Heart right ventricle (tissue), 16 donors: ENCODE measurements around the gene ADA. TPM values are rescaled to one million over a fixed set of nuclear protein-coding genes. Genes with fewer than 3 reads are reported as not detected.

Source experiments
- ATAC-seq, 8 donors: fragments of 200-7000 bp; cut with Tn5 transposase; one replicate each; pipeline ENCODE4 v1.9.1; 2020; ENCODE audit warnings: mild to moderate bottlenecking in 8 of 8, moderate library complexity in 8 of 8, moderate number of reproducible peaks in 1 of 8
- DNase-seq, 2 donors: peaks; one replicate each; pipeline ENCODE4 v3.0.0-alpha.2; 2020
- H3K27ac ChIP-seq, 10 donors: fragments of 200-600 bp; sonication (generic) in 2 of 10; one replicate each; pipeline versions ENCODE4 v1.5.0 to v1.8.0; 2020 to 2022; ENCODE audit warnings: mild to moderate bottlenecking in 3 of 10
- H3K27me3 ChIP-seq, 7 donors: fragments of 200-600 bp; one replicate each; pipeline ENCODE4 v1.8.0; 2021 to 2022; ENCODE audit warnings: mild to moderate bottlenecking in 2 of 7
- H3K36me3 ChIP-seq, 9 donors: fragments of 200-600 bp; sonication (generic) in 1 of 9; one replicate each; pipeline versions ENCODE4 v1.5.0 to v1.8.0; 2020 to 2022; ENCODE audit warnings: mild to moderate bottlenecking in 2 of 9
- H3K4me1 ChIP-seq, 9 donors: fragments of 200-600 bp; sonication (generic) in 1 of 9; one replicate each; pipeline versions ENCODE4 v1.5.0 to v1.8.0; 2020 to 2022; ENCODE audit warnings: mild to moderate bottlenecking in 4 of 9
- H3K4me3 ChIP-seq, 10 donors: fragments of 200-600 bp; sonication (generic) in 2 of 10; one replicate each; pipeline versions ENCODE4 v1.5.0 to v1.8.0; 2020 to 2022; ENCODE audit warnings: mild to moderate bottlenecking in 7 of 10, moderate library complexity in 2 of 10
- H3K9me3 ChIP-seq, 11 donors: fragments of 200-600 bp in 10 of 11; sonication (generic) in 2 of 11; one replicate each; pipeline versions ENCODE4 v1.5.0 to v1.8.0; 2013 to 2022; ENCODE audit warnings: mild to moderate bottlenecking in 2 of 11, control low read depth in 1 of 11, moderate library complexity in 1 of 11
- CTCF ChIP-seq, 9 donors: fragments of 200-600 bp; sonication (generic) in 2 of 9; IDR thresholded peaks; one replicate each; pipeline versions ENCODE4 v1.5.0 to v1.8.0; 2021 to 2022; ENCODE audit warnings: antibody characterized with exemption in 9 of 9, mild to moderate bottlenecking in 5 of 9, moderate library complexity in 1 of 9
- WGBS, 2 donors: extraction: QIAGEN DNeasy Blood & Tissue Kit; methylation state at CpG; one replicate each; pipeline ENCODE4 v1.1.7; 2013; ENCODE audit warnings: inconsistent platforms in 1 of 2; 5-methylcytosine and 5-hydroxymethylcytosine counted together
- intact Hi-C, 10 donors: fragments of 100-400 bp; cut with DNase I; formaldehyde crosslinking; loops; one replicate each; pipeline versions ENCODE4 v1.11.1 to v1.14.2; 2022
- polyA plus RNA-seq, 2 donors: library from polyadenylated mRNA; stranded (reverse); fragments of 200-250 nt; gene quantifications; one replicate each; pipeline ENCODE4 v1.2.3, GENCODE V29; 2013
- total RNA-seq, 10 donors: library from RNA; stranded (reverse); fragmentation: NEBNext Ultra II Directional in 3 of 10; extraction: Animal tissue kit (Norgen Biotek cat#: 25700) in 3 of 10; gene quantifications; one replicate each; pipeline versions ENCODE4 v1.2.1 to v1.2.4, GENCODE V29; 2021 to 2023
- donor health status: Arrhythmogenic right ventricular cardiomyopathy.
- donor health status: ischemic (EF 13 %, LVEDD 7.1; RV severe dilation, severe dysfunction).
- donor health status: healthy with polysubstance abuse.
- donor health status: DM: no; HTN: yes; CAD: no.
- donor health status: DM: no; HTN: no; CAD: no.
- donor health status: ischemic (EF 25% LVEDD 6.9; RV normal size, moderate dysfunction).
- donor health status: ischemic (EF 25% LVEDD 5.7; RV mildly dilated, moderate dysfunction).
- donor health status: healthy.
- donor health status: DM: yes; HTN: yes; CAD: no.
- donor health status: Ischemic cardiomyopathy.
- donor health status: ischemic (EF 35%, LVEDD 5.7; RV mildly dilated, moderate dysfunction).
- donor health status: nonischemic (EF 11% LVEDD 7.7; RV severe dilation, severe dysfunction).
- donor health status: DM: yes; HTN: yes; CAD: no.
- donor health status: PGD.
- donor health status: ischemic (EF 29% LVEDD 5.4; RV normal size, mild dysfunction).
- donor health status: nonischemic (EF 23%, LVEDD 6.1; RV moderate dilation, normal function).

ADA gene
- total and polyA plus RNA-seq, 12 donors, result 1.6 to 18.3 (median 5.1) TPM

DNA sequence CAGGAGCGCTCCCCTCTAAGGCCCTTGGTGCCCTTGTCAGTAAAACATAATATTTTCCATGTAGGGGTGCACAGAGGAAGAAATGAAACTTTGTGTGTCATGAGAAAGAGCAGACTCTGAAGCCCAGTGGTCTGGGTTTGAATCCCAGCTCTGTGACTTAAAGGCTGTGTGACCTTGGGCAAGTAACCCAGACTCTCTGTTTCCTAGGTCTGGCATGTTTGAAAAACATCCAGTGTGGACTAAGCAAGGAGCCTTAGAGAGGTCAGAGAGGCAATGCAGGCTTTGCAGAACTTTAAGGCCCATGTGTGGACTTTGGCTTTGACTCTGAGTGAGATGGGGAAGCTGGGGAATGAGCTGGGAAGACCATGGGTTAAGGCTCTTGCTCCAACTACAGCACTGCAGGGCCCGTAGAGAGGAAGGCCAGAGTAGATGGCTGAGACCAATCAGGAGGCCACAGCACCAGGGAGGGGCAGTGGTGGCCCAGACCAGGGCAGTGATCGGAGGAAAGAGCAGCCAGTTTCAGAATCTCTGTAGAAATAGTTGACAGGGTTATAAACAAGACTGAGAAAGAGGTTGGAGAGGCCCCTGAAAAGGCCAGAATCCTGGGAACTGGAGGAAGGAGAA lies 18.2 kb downstream of the ADA start:
- 58 to 70% methylated on average over 3 of the region's 3 CpGs for WGBS, 2 donors
- ATAC-seq, result peak in 1 of 8 donors; percentile 19

DNA sequence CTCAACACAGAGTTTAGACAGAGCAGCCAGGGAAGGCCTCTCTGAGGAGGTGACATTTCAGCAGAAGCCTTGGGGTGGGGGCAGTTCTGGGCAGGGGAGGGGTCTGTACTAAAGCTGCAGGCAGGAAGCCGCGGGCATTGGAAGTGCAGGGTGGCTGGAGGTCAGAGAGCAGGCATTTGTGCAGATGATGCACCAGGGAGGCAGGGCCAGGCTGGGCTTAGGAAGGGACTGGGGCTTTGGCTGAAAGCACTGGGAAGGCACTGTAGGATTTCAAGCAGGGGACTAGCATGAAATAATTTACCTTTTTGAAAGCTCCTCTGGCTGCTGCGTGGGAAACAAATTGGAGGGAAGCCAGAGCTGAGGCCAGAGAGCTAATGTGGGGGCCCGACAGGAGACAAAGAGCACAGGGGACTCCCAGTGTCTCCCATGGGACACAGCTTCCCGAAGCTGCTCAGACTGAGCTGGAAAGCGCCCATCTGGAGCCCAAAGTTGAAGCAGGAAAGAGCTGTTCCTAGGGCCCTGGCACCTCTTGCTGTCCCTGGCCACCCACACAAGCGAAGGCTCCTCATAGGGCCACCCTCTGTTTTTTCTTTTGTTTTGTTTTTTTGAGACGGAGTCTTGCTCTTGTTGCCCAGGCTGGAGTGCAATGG lies 19.3 kb downstream of the ADA start:
- WGBS, 2 donors, result 53 to 62% methylated on average over 8 of the region's 8 CpGs
- no peak for TF ChIP-seq CTCF (IDR thresholded peaks at IDR 0.05)
- Histone ChIP-seq H3K36me3 (peaks cover 0 to 42% (median 8%) of the 10 kb centered on the region in 9 donors), H3K27me3 (no peaks in the 10 kb centered on the region), H3K4me1 (peaks cover 10 to 63% (median 41%) of the 10 kb centered on the region in 9 donors), H3K9me3 (no peaks in the 10 kb centered on the region), H3K27ac (peak overlapping the region in 4 of 10 donors; percentile 20 to 60 (median 28)), H3K4me3 (no peak overlapping the region)
- intact Hi-C loops, result no loop called here
- ATAC-seq, result peak in 2 of 8 donors; percentile 8 to 15
- no peak for DNase-seq

More for the DNA sequence above, 18.2 kb downstream of the ADA start:
- no peaks in the 10 kb centered on the region for H3K27me3 ChIP-seq
- intact Hi-C loops, result no loop called here
- peaks cover 10 to 73% (median 46%) of the 10 kb centered on the region in 9 donors for H3K4me1 ChIP-seq
- H3K36me3 ChIP-seq, result peaks cover 0 to 32% (median 4%) of the 10 kb centered on the region in 9 donors
- TF ChIP-seq CTCF (IDR thresholded peaks at IDR 0.05), result no peak
- H3K9me3 ChIP-seq, result no peaks in the 10 kb centered on the region
- no peak for DNase-seq
- no peak overlapping the region for H3K4me3 ChIP-seq
- H3K27ac ChIP-seq, result peak overlapping the region in 6 of 10 donors; percentile 18 to 66 (median 34)

DNA sequence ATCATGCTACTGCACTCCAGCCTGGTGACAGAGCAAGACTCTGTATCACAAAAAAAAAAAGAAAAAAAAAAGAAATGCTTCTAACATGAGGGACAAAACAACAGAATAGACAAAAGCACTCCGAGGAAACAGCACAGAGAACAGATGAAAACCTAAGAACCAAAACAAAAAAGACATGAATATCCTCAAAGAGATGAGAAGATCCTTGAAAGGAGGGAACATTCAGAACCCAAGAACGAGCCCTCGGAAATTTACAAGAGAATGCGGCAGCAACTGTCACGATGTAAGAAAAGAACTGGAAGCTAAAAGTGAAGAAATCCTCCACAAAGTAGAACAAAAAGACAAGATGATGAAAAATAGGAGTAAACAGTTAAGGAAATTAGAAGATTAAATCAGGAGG lies 21.2 kb downstream of the ADA start:
- Histone ChIP-seq H3K4me3 (no peak overlapping the region), H3K27me3 (no peaks in the 10 kb centered on the region), H3K4me1 (peaks cover 10 to 46% (median 22%) of the 10 kb centered on the region in 9 donors), H3K27ac (no peak overlapping the region), H3K36me3 (peaks cover 0 to 50% (median 4%) of the 10 kb centered on the region in 9 donors), H3K9me3 (no peaks in the 10 kb centered on the region)
- intact Hi-C loops, result no loop called here
- ATAC-seq (no peak), DNase-seq (no peak)
- 96 to 97% methylated on average over 5 of the region's 5 CpGs for WGBS, 2 donors
- no peak for TF ChIP-seq CTCF (IDR thresholded peaks at IDR 0.05)

DNA sequence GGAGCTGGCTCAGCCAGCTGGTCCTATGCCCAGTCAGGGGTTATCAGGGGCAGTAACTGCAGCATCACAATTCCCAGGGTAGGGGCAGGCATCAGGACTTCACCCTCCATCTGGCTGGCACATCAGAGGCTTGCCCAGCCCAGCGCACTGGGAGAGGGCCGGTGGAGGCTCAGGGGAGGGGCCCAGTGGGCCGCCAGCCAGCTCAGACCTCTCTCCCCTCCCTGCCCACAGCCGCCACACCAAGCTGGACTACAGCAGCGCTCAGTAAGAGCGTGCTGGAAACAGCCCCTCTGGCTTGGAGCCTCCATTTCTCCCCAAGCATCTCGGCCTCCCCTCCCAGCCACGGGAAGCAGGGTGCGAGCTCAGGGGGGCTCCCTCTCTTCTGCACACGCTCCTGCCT lies 22.0 kb downstream of the ADA start:
- Histone ChIP-seq H3K9me3 (no peaks in the 10 kb centered on the region), H3K27ac (no peak overlapping the region), H3K36me3 (peaks cover 0 to 50% (median 4%) of the 10 kb centered on the region in 9 donors), H3K4me1 (peaks cover 10 to 38% (median 22%) of the 10 kb centered on the region in 9 donors), H3K4me3 (no peak overlapping the region), H3K27me3 (no peaks in the 10 kb centered on the region)
- ATAC-seq, result peak in 2 of 8 donors; percentile 13 to 27
- intact Hi-C loops, result no loop called here
- DNase-seq, result no peak
- no peak for TF ChIP-seq CTCF (IDR thresholded peaks at IDR 0.05)
- 72 to 77% methylated on average over 10 of the region's 10 CpGs for WGBS, 2 donors
